Mucosa of descending colon (tissue), 3 donors: ENCODE data around the gene KCNQ4. TPM values are rescaled to one million over a fixed set of nuclear protein-coding genes. Genes with fewer than 3 reads are reported as not detected.

Source experiments
- ATAC-seq: fragments of 200-7000 bp; cut with Tn5 transposase; one replicate; pipeline ENCODE4 v1.9.1; 2020; ENCODE audit warnings: mild to moderate bottlenecking, moderate library complexity
- DNase-seq, 3 donors: peaks; one replicate each; pipeline ENCODE4 v3.0.0-alpha.2; 2020
- H3K36me3 ChIP-seq: fragments of 200-600 bp; one replicate; pipeline ENCODE4 v1.8.0; 2021; ENCODE audit warnings: low read depth, mild to moderate bottlenecking
- H3K4me1 ChIP-seq: fragments of 200-600 bp; one replicate; pipeline ENCODE4 v1.8.0; 2021; ENCODE audit warnings: low read depth, mild to moderate bottlenecking
- H3K4me3 ChIP-seq: fragments of 200-600 bp; one replicate; pipeline ENCODE4 v1.8.0; 2021; ENCODE audit warnings: mild to moderate bottlenecking
- H3K9me3 ChIP-seq: fragments of 200-600 bp; one replicate; pipeline ENCODE4 v1.8.0; 2021; ENCODE audit warnings: mild to moderate bottlenecking
- intact Hi-C, 2 donors: fragments of 100-400 bp; cut with DNase I in 1 of 2; cut with micrococcal nuclease in 1 of 2; formaldehyde crosslinking; loops; one replicate each; pipeline versions ENCODE4 v1.11.0 to v1.11.1; 2022; cut with DNase I, micrococcal nuclease
- total RNA-seq, 3 donors: library from RNA; stranded (reverse); fragmentation: NEBNext Ultra II Directional in 2 of 3; extraction: Animal tissue kit (Norgen Biotek cat#: 25700) in 2 of 3; gene quantifications; one replicate each; pipeline versions ENCODE4 v1.2.1 to v1.2.4, GENCODE V29; 2021 to 2023
- TF ChIP-seq, protein P1 (sequence below): fragments of 200-600 bp; IDR thresholded peaks from one replicate; pipeline ENCODE4 v1.8.0; 2022; ENCODE audit warnings: antibody characterized with exemption, mild to moderate bottlenecking
- donor health status: DM: no; HTN: no; CAD: no; lungs with moderate emphysema.
- donor health status: DM: no; HTN: no; CAD: no.
- donor health status: DM: no; HTN: yes; CAD: no.

KCNQ4 gene
- total RNA-seq, 3 donors from 2014 or later = 1.3 to 13.0 (median 2.3) TPM

DNA sequence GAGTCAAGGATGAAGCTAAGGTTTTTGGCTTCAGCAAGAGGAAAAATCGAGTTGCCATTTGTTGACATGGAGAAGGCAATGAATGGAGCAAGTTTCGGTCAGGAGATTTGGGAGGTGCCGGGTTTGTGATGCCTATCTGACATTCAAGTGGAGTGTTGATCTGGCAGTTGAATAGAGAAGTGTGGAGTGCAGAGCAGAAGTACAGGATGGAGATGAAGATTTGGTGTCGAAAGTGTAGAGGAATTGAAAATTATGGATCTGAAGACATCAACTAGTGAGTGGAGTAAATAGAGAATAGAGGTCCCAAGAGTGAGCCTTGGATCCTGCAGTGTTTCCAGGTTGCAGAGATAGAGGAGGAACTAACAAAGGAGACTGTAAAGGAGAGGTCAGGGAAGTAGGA is 52.7 kb downstream of the KCNQ4 start:
- no peak for DNase-seq
- H3K9me3 ChIP-seq = no peaks in the 10 kb centered on the region
- TF ChIP-seq, protein P1, sequence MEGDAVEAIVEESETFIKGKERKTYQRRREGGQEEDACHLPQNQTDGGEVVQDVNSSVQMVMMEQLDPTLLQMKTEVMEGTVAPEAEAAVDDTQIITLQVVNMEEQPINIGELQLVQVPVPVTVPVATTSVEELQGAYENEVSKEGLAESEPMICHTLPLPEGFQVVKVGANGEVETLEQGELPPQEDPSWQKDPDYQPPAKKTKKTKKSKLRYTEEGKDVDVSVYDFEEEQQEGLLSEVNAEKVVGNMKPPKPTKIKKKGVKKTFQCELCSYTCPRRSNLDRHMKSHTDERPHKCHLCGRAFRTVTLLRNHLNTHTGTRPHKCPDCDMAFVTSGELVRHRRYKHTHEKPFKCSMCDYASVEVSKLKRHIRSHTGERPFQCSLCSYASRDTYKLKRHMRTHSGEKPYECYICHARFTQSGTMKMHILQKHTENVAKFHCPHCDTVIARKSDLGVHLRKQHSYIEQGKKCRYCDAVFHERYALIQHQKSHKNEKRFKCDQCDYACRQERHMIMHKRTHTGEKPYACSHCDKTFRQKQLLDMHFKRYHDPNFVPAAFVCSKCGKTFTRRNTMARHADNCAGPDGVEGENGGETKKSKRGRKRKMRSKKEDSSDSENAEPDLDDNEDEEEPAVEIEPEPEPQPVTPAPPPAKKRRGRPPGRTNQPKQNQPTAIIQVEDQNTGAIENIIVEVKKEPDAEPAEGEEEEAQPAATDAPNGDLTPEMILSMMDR = no peak
- H3K4me1 ChIP-seq = no peaks in the 10 kb centered on the region
- no peak for ATAC-seq
- intact Hi-C loops = no loop called here
- no peak overlapping the region for H3K4me3 ChIP-seq
- H3K36me3 ChIP-seq = no peaks in the 10 kb centered on the region

GRCh38 chr1:40837601-40838000 is 54.0 kb downstream of the KCNQ4 start:
- intact Hi-C loops = no loop called here
- Histone ChIP-seq H3K9me3 (no peaks in the 10 kb centered on the region), H3K36me3 (no peaks in the 10 kb centered on the region), H3K4me3 (no peak overlapping the region), H3K4me1 (no peaks in the 10 kb centered on the region)
- ATAC-seq = no peak
- TF ChIP-seq, protein P1 = no peak
- no peak for DNase-seq

DNA sequence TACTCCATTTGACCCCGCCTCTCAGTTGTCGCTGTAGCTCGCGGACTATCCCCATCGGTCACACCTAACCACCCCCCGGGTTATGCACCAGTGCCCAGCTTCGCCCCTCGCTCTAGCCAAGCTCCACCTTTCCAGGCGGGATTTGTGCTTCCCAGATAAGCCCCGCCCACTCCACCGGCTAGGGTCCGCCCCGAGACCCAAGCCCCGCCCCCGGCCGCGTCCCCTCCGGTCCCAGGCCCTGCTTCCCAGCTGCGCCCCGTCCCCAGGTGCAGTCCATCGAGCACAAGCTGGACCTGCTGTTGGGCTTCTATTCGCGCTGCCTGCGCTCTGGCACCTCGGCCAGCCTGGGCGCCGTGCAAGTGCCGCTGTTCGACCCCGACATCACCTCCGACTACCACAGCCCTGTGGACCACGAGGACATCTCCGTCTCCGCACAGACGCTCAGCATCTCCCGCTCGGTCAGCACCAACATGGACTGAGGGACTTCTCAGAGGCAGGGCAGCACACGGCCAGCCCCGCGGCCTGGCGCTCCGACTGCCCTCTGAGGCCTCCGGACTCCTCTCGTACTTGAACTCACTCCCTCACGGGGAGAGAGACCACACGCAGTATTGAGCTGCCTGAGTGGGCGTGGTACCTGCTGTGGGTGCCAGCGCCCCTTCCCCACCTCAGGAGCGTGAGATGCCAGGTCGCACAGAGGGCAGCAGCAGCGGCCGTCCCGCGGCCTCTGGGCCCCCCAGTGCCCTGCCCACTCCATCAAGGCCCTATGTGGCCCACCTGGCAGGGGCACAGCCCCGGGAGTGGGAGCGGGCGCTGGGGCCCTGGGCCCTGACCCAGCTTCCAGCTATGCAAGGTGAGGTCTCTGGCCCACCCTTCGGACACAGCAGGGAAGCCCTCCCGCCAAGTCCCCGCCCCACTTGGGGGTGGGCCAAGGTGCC is 54.7 kb downstream of the KCNQ4 start:
- Histone ChIP-seq H3K4me3 (no peak overlapping the region), H3K9me3 (no peaks in the 10 kb centered on the region), H3K4me1 (no peaks in the 10 kb centered on the region), H3K36me3 (no peaks in the 10 kb centered on the region)
- no peak for DNase-seq
- intact Hi-C loops = no loop called here
- no peak for ATAC-seq
- TF ChIP-seq, protein P1 = no peak

GRCh38 chr1:40838980-40839942 is 55.7 kb downstream of the KCNQ4 start:
- intact Hi-C loops = no loop called here
- Histone ChIP-seq H3K9me3 (no peaks in the 10 kb centered on the region), H3K4me3 (no peak overlapping the region), H3K36me3 (no peaks in the 10 kb centered on the region), H3K4me1 (no peaks in the 10 kb centered on the region)
- TF ChIP-seq, protein P1 = no peak
- no peak for DNase-seq
- ATAC-seq = no peak

GRCh38 chr1:40839943-40840335 is 56.4 kb downstream of the KCNQ4 start:
- H3K36me3 ChIP-seq = no peaks in the 10 kb centered on the region
- DNase-seq = no peak
- TF ChIP-seq, protein P1 = no peak
- no peak overlapping the region for H3K4me3 ChIP-seq
- intact Hi-C loops = loop anchor here in 1 of 2 donors (10.0 kb wide), 1 partner anchor 235 kb away; no protein-coding TSS in a partner anchor
- no peaks in the 10 kb centered on the region for H3K9me3 ChIP-seq
- H3K4me1 ChIP-seq = no peaks in the 10 kb centered on the region
- ATAC-seq = no peak
